SK-N-SH (cell line): ENCODE data around the gene SNRNP35. TPM values are rescaled to one million over a fixed set of nuclear protein-coding genes. Genes with fewer than 3 reads are reported as not detected.

ENCODE experiments used
- CTCF ChIA-PET: fragments of 300-600, 350-600 bp; formaldehyde crosslinking; extraction: SDS; loops from one replicate; lab custom pipeline; 2021; lab: Yijun Ruan, JAX
- POLR2A ChIA-PET: fragments of 350-600 bp; sonication (Branson Sonifier 250); formaldehyde crosslinking; extraction: SDS; loops from one replicate; lab custom pipeline; 2020; ENCODE audit warnings: antibody characterized with exemption, inconsistent platforms; lab: Yijun Ruan, JAX
- DNase-seq: peaks from one replicate; pipeline ENCODE4 v3.0.0; 2012
- H2AFZ ChIP-seq: fragments of 200-600 bp; sonication (generic); 2 replicates; pipeline ENCODE4 v1.8.1; 2016; ENCODE audit warnings: antibody characterized with exemption, mild to moderate bottlenecking, low read depth
- H3F3A ChIP-seq: fragments of 200-600 bp; sonication (generic); replicated peaks from 2 replicates; pipeline ENCODE3; 2016; ENCODE audit warnings: antibody characterized with exemption, mild to moderate bottlenecking; ENCODE audit not compliant: insufficient read depth
- H3K27ac ChIP-seq, 2 experiments: fragments of 200-500 bp in 1 of 2; fragments of 200-600 bp in 1 of 2; sonication (Bioruptor generic) in 1 of 2; sonication (generic), shearing (Covaris generic) in 1 of 2; 2 replicates each; pipeline versions ENCODE4 v1.5.1 to v1.6.1; 2014 to 2016; ENCODE audit warnings: low read depth in 2 of 2, inconsistent platforms in 1 of 2, low read length in 1 of 2, mild to moderate bottlenecking in 1 of 2, mixed read lengths in 1 of 2
- H3K27me3 ChIP-seq: fragments of 200-600 bp; sonication (generic), shearing (Covaris generic); 2 replicates; pipeline ENCODE4 v1.6.1; 2016; ENCODE audit warnings: mixed run types; ENCODE audit not compliant: insufficient read depth
- H3K36me3 ChIP-seq, 2 experiments: fragments of 200-500 bp in 1 of 2; fragments of 200-600 bp in 1 of 2; sonication (Bioruptor generic) in 1 of 2; sonication (generic) in 1 of 2; replicated peaks in 1 of 2; 2 replicates each; pipeline versions ENCODE3 to v1.5.1; 2014 to 2016; ENCODE audit warnings: low read length in 1 of 2, mild to moderate bottlenecking in 1 of 2; ENCODE audit not compliant: insufficient read depth in 2 of 2, control insufficient read depth in 1 of 2
- H3K4me1 ChIP-seq, 2 experiments: fragments of 200-500 bp in 1 of 2; fragments of 200-600 bp in 1 of 2; sonication (Bioruptor generic) in 1 of 2; sonication (generic), shearing (Covaris generic) in 1 of 2; 2 replicates each; pipeline versions ENCODE4 v1.5.1 to v1.6.1; 2014 to 2016; ENCODE audit warnings: low read depth in 1 of 2, low read length in 1 of 2, mixed run types in 1 of 2; ENCODE audit not compliant: insufficient read depth in 2 of 2, control insufficient read depth in 1 of 2
- H3K4me2 ChIP-seq: fragments of 200-600 bp; sonication (generic), shearing (Covaris generic); 2 replicates; pipeline ENCODE4 v1.6.1; 2017; ENCODE audit warnings: mixed run types
- H3K4me3 ChIP-seq, 2 experiments: fragments of 200-500 bp in 1 of 2; fragments of 200-600 bp in 1 of 2; sonication (Bioruptor generic) in 1 of 2; sonication (generic), shearing (Covaris generic) in 1 of 2; 2 replicates each; pipeline versions ENCODE4 v1.5.1 to v1.8.1; 2014 to 2016; ENCODE audit warnings: low read depth in 2 of 2, inconsistent platforms in 1 of 2, low read length in 1 of 2, mild to moderate bottlenecking in 1 of 2, mixed read lengths in 1 of 2, moderate library complexity in 1 of 2
- H3K79me2 ChIP-seq: fragments of 200-600 bp; sonication (generic); 2 replicates; pipeline ENCODE4 v1.8.1; 2017; ENCODE audit warnings: mild to moderate bottlenecking; ENCODE audit not compliant: insufficient read depth
- H3K9ac ChIP-seq: fragments of 200-600 bp; sonication (generic); 2 replicates; pipeline ENCODE4 v1.6.1; 2017; ENCODE audit warnings: mixed run types
- H3K9me2 ChIP-seq: fragments of 200-600 bp; sonication (generic); 2 replicates; pipeline ENCODE4 v1.6.1; 2017; ENCODE audit warnings: mixed run types
- H3K9me3 ChIP-seq: fragments of 200-600 bp; sonication (generic); 2 replicates; pipeline ENCODE4 v1.6.1; 2017; ENCODE audit warnings: mixed run types, mild to moderate bottlenecking, moderate library complexity
- H4K20me1 ChIP-seq: fragments of 200-600 bp; sonication (generic); 2 replicates; pipeline ENCODE4 v1.6.1; 2017; ENCODE audit warnings: mild to moderate bottlenecking, mixed run types; ENCODE audit not compliant: insufficient read depth
- CHD2 ChIP-seq: fragments of 150-350 bp; IDR thresholded peaks from 2 replicates; pipeline ENCODE4 v1.6.1; 2018; ENCODE audit warnings: low read length; ENCODE audit not compliant: partially characterized antibody
- ELF1 ChIP-seq: IDR thresholded peaks from 2 replicates; pipeline ENCODE4 v1.4.0; 2012
- EZH2phosphoT487 ChIP-seq: fragments of 200-600 bp; sonication (generic); IDR thresholded peaks from 2 replicates; pipeline ENCODE4 v1.6.1; 2017; ENCODE audit warnings: low read depth, mixed run types, mild to moderate bottlenecking, antibody characterized with exemption, moderate library complexity, borderline replicate concordance
- FOSL2 ChIP-seq: IDR thresholded peaks from 2 replicates; pipeline ENCODE4 v1.4.0; 2012; ENCODE audit warnings: low read depth, mild to moderate bottlenecking, moderate library complexity, borderline replicate concordance
- FOXJ3 ChIP-seq: sonication (generic); formaldehyde crosslinking; IDR thresholded peaks from 2 replicates; pipeline ENCODE4 v1.5.1; 2020; ENCODE audit warnings: mild to moderate bottlenecking, missing genetic modification reagents
- FOXM1 ChIP-seq: IDR thresholded peaks from 2 replicates; pipeline ENCODE4 v1.4.0; 2012; ENCODE audit warnings: low read depth, mild to moderate bottlenecking
- GATA2 ChIP-seq: sonication (generic); formaldehyde crosslinking; IDR thresholded peaks from 2 replicates; pipeline ENCODE4 v1.5.0; 2020; ENCODE audit warnings: mild to moderate bottlenecking, missing genetic modification reagents
- JUND ChIP-seq: IDR thresholded peaks from 2 replicates; pipeline ENCODE4 v1.4.0; 2012
- MEF2A ChIP-seq: IDR thresholded peaks from 2 replicates; pipeline ENCODE4 v1.4.0; 2012; ENCODE audit warnings: low read depth, borderline replicate concordance
- MXI1 ChIP-seq: IDR thresholded peaks from 2 replicates; pipeline ENCODE4 v1.6.1; 2012; ENCODE audit warnings: mild to moderate bottlenecking, low read depth, low read length, improper control_type of control experiment
- NFIC ChIP-seq: IDR thresholded peaks from 2 replicates; pipeline ENCODE4 v1.4.0; 2012; ENCODE audit warnings: borderline replicate concordance
- NRF1 ChIP-seq: IDR thresholded peaks from 2 replicates; pipeline ENCODE4 v1.6.1; 2012; ENCODE audit warnings: low read depth, mild to moderate bottlenecking, low read length
- RFX5 ChIP-seq: IDR thresholded peaks from 2 replicates; pipeline ENCODE4 v1.6.1; 2012; ENCODE audit warnings: mild to moderate bottlenecking, improper control_type of control experiment, low read length
- TEAD4 ChIP-seq: IDR thresholded peaks from 2 replicates; pipeline ENCODE4 v1.4.0; 2012; ENCODE audit warnings: mild to moderate bottlenecking, borderline replicate concordance; ENCODE audit not compliant: insufficient read depth
- YY1 ChIP-seq: IDR thresholded peaks from 2 replicates; pipeline ENCODE4 v1.4.0; 2012; ENCODE audit warnings: low read depth, mild to moderate bottlenecking
- WGBS: methylation state at CpG from one replicate; pipeline ENCODE4 v1.1.6; 2017; ENCODE audit warnings: low lambda C conversion rate; 5-methylcytosine and 5-hydroxymethylcytosine counted together
- polyA plus RNA-seq, 3 experiments: library from polyadenylated mRNA; depleted of rRNA; stranded (reverse); fragments of >200 nt; gene quantifications; 2 replicates each; pipeline ENCODE4 v1.2.3, GENCODE V29; 2012
- TF ChIP-seq, protein P1 (sequence below): fragments of 150-350 bp; IDR thresholded peaks from 2 replicates; pipeline ENCODE4 v1.6.1; 2016; ENCODE audit warnings: mild to moderate bottlenecking, low read depth, low read length

SNRNP35 gene
- polyA plus RNA-seq, 1 of the 3 experiments (the other 2 are of a cell fraction): 13.1 TPM

DNA sequence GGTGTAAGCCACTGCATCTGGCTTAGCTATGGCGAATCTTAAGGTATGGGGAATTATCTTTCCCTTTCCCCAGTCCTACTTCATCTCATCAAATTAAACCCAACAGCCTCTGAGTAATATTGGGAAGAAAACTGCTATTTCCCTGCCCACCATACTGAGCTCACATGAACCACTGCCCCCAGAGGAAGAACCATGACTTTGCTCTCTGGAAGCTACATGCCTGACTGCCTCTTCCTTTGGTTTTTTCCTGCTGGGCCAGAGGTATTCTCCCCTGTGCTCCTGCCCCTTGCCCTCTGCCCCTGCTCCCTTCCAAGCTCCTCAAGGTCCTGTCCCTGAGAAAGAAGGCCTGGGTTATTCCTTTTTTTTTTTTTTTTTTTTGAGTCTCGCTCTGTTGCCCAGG, 36.6 kb upstream of the SNRNP35 start:
- ChIA-PET CTCF (no interaction called here), POLR2A (no interaction called here)
- Histone ChIP-seq H3K9me3 (no peaks in the 10 kb centered on the region), H4K20me1 (no peaks in the 10 kb centered on the region), H3K27me3 (no peaks in the 10 kb centered on the region), H3K4me1 (no peaks in the 10 kb centered on the region), H3F3A (peaks cover 6% of the 10 kb centered on the region), H2AFZ (no peak overlapping the region), H3K9me2 (no peaks in the 10 kb centered on the region), H3K9ac (no peak overlapping the region), H3K36me3 (peaks cover 0 to 11% of the 10 kb centered on the region in 2 experiments), H3K79me2 (no peaks in the 10 kb centered on the region), H3K27ac (no peak overlapping the region), H3K4me3 (no peak overlapping the region), H3K4me2 (no peak overlapping the region)
- 100% methylated on average over 2 of the region's 2 CpGs for WGBS
- TF ChIP-seq TEAD4 (no peak), FOXM1 (no peak), MXI1 (no peak), FOXJ3 (no peak), CHD2 (no peak), ELF1 (no peak), NFIC (no peak), RFX5 (no peak), FOSL2 (no peak), NRF1 (no peak), JUND (no peak)
- DNase-seq: no peak

DNA sequence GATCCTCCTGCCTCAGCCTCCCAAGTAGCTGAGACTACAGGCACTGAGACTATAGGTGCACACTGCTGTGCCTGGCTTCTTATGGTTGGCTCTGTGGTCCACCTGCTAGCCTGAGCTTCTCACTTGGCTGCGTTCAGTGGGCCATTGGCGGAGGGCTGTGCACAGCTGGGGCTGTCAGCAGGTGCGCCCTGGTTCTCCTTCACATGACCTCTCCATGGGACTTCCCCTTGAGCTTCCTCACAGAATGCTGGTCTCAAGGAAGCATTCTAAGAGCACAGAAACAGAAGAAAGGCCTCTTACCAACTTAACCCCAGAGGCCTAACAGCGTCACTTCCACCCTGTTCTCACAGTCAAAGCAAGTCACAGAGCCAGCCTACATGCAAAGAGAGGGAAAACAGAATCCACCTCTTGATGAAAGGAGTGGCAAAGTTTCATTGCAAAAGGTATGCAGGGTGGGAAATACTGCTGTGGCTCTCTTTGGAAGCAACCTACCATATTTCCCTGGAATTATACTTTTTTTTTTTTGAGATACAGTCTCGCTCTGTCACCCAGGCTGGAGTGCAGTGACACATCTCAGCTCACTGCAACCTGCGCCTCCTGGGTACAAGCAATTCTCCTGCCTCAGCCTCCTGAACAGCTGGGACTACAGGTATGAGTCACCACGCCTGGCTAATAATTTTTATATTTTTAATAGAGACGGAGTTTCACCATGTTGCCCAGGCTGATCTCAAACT, 30.7 kb upstream of the SNRNP35 start:
- peaks cover 0 to 4% of the 10 kb centered on the region in 2 experiments for H3K36me3 ChIP-seq
- no peak overlapping the region for H3K27ac ChIP-seq
- 88% methylated on average over 5 of the region's 8 CpGs for WGBS
- CTCF ChIA-PET: no interaction called here
- H3K9ac ChIP-seq: no peak overlapping the region
- peaks cover 3% of the 10 kb centered on the region for H3F3A ChIP-seq
- no peak overlapping the region for H3K4me3 ChIP-seq
- H3K79me2 ChIP-seq: no peaks in the 10 kb centered on the region
- no peak overlapping the region for H3K4me2 ChIP-seq
- H4K20me1 ChIP-seq: no peaks in the 10 kb centered on the region
- no peaks in the 10 kb centered on the region for H3K27me3 ChIP-seq
- no peaks in the 10 kb centered on the region for H3K9me3 ChIP-seq
- TF ChIP-seq GATA2 (no peak), NFIC (no peak), MEF2A (no peak), YY1 (no peak), EZH2phosphoT487 (no peak)
- TF ChIP-seq, protein P1, sequence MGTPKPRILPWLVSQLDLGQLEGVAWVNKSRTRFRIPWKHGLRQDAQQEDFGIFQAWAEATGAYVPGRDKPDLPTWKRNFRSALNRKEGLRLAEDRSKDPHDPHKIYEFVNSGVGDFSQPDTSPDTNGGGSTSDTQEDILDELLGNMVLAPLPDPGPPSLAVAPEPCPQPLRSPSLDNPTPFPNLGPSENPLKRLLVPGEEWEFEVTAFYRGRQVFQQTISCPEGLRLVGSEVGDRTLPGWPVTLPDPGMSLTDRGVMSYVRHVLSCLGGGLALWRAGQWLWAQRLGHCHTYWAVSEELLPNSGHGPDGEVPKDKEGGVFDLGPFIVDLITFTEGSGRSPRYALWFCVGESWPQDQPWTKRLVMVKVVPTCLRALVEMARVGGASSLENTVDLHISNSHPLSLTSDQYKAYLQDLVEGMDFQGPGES: no peak
- H3K9me2 ChIP-seq: no peaks in the 10 kb centered on the region
- POLR2A ChIA-PET: no interaction called here
- DNase-seq: no peak
- no peak overlapping the region for H2AFZ ChIP-seq
- H3K4me1 ChIP-seq: no peaks in the 10 kb centered on the region
